HG03565 (cell line): Measurements from ENCODE around the gene DAND5.
A peak's percentile ranks its signal among the peaks of the same experiment; 100 is the strongest.

Experiments used
- ATAC-seq: cut with Tn5 transposase; IDR thresholded peaks from one replicate; pipeline ENCODE4 v1.9.1; 2021; ENCODE audit warnings: mild to moderate bottlenecking, moderate library complexity; ENCODE audit not compliant: unreplicated experiment

DAND5 gene

GRCh38 chr19:12969292-12969988 lies at the start of gene DAND5:
Gene DAND5, plus strand, starts transcription at chr19:12969576. Its CDS starts 85 bp downstream, at chr19:12969661.
- ATAC-seq: no peak

GRCh38 chr19:12921047-12921446 lies 48.3 kb upstream of the DAND5 start:
- no peak for ATAC-seq

GRCh38 chr19:12922959-12923358 lies 46.4 kb upstream of the DAND5 start:
- no peak for ATAC-seq

- no peak for ATAC-seq
Observed at GRCh38 chr19:12924621-12925310, 44.6 kb upstream of the DAND5 start.

- ATAC-seq: no peak
Observed at GRCh38 chr19:12930002-12930645, 39.3 kb upstream of the DAND5 start.

- ATAC-seq: no peak
Observed at GRCh38 chr19:12932392-12933286, 36.7 kb upstream of the DAND5 start.

GRCh38 chr19:12933287-12934072 lies 35.9 kb upstream of the DAND5 start, which contains the start of gene FARSA:
Gene FARSA, minus strand, starts transcription at chr19:12933711. Its CDS starts 15 bp downstream, at chr19:12933696.
- ATAC-seq: peak; percentile 30

- ATAC-seq: no peak
Observed at GRCh38 chr19:12935071-12935470, 34.3 kb upstream of the DAND5 start.

GRCh38 chr19:12936582-12936981 lies 32.8 kb upstream of the DAND5 start:
- no peak for ATAC-seq

- ATAC-seq: no peak
Observed at GRCh38 chr19:12937093-12937926, 32.1 kb upstream of the DAND5 start.

GRCh38 chr19:12937927-12938778 lies 31.2 kb upstream of the DAND5 start, which contains the start of gene CALR:
Gene CALR, plus strand, starts transcription at chr19:12938609. Its CDS starts 71 bp downstream, at chr19:12938680.
- ATAC-seq: peak; percentile 79

GRCh38 chr19:12938779-12939601 lies 30.4 kb upstream of the DAND5 start:
- ATAC-seq: no peak

GRCh38 chr19:12939975-12940423 lies 29.4 kb upstream of the DAND5 start:
- no peak for ATAC-seq

GRCh38 chr19:12940897-12941296 lies 28.5 kb upstream of the DAND5 start:
- ATAC-seq: no peak

GRCh38 chr19:12943437-12944044 lies 25.8 kb upstream of the DAND5 start:
- no peak for ATAC-seq

GRCh38 chr19:12944104-12944674 lies 25.2 kb upstream of the DAND5 start:
- ATAC-seq: no peak
